Fibroblast of skin of scalp (primary cell): ENCODE measurements around the gene GP1BA.

Source experiments
- DNase-seq: peaks from one replicate; pipeline ENCODE4 v3.0.0-alpha.2; 2013

Gene GP1BA

GRCh38 chr17:4938688-4939545, 6.8 kb downstream of the GP1BA start:
- DNase-seq = no peak

GRCh38 chr17:4939546-4939795, 7.4 kb downstream of the GP1BA start:
- DNase-seq = no peak

GRCh38 chr17:4939796-4940554, 7.9 kb downstream of the GP1BA start, which contains the start of the genes RNF167 and SLC25A11:
Gene RNF167, plus strand, starts transcription at chr17:4940268. Its CDS starts 642 bp downstream, at chr17:4940910.
Gene SLC25A11, minus strand, starts transcription at chr17:4940046. Its CDS starts 136 bp downstream, at chr17:4939910.
- peak; percentile 100 for DNase-seq

GRCh38 chr17:4940555-4941318, 8.7 kb downstream of the GP1BA start:
- DNase-seq = no peak

GRCh38 chr17:4941319-4941610, 9.2 kb downstream of the GP1BA start:
- DNase-seq = no peak

- no peak for DNase-seq
These were observed 10.9 kb downstream of the GP1BA start for GRCh38 chr17:4942760-4943508.

- DNase-seq = no peak
These were observed 12.1 kb downstream of the GP1BA start for GRCh38 chr17:4944163-4944553.

- no peak for DNase-seq
These were observed 12.6 kb downstream of the GP1BA start for GRCh38 chr17:4944554-4945175.

GRCh38 chr17:4945176-4945943, 13.3 kb downstream of the GP1BA start:
- peak; percentile 90 for DNase-seq

GRCh38 chr17:4945944-4946280, 13.8 kb downstream of the GP1BA start:
- no peak for DNase-seq

- no peak for DNase-seq
These were observed 14.4 kb downstream of the GP1BA start for GRCh38 chr17:4946312-4946976.

GRCh38 chr17:4947010-4947410, 14.9 kb downstream of the GP1BA start:
- DNase-seq = peak; percentile 54

GRCh38 chr17:4947411-4948165, 15.5 kb downstream of the GP1BA start:
- DNase-seq = peak; percentile 73

- peak; percentile 96 for DNase-seq
These were observed 16.3 kb downstream of the GP1BA start, which contains the start of gene PFN1 for GRCh38 chr17:4948166-4948930. Gene PFN1, minus strand, starts transcription at chr17:4948530. Its CDS starts 136 bp downstream, at chr17:4948394.

- DNase-seq = peak; percentile 95
These were observed 16.8 kb downstream of the GP1BA start for GRCh38 chr17:4948931-4949320.

GRCh38 chr17:4949321-4950074, 17.4 kb downstream of the GP1BA start:
- peak; percentile 72 for DNase-seq

GRCh38 chr17:4950075-4950745, 18.1 kb downstream of the GP1BA start:
- no peak for DNase-seq

- DNase-seq = no peak
These were observed 18.7 kb downstream of the GP1BA start, which contains the start of gene ENO3 for GRCh38 chr17:4950746-4951204. Gene ENO3, plus strand, starts transcription at chr17:4951119. Its CDS starts 711 bp downstream, at chr17:4951830.
